ENCODE results near the gene OSBPL3. TPM values are rescaled to one million over a fixed set of nuclear protein-coding genes. Genes with fewer than 3 reads are reported as not detected.

OSBPL3 gene
- total RNA-seq, 1 donor from 2014 or later = 9.8 TPM

- Mint-ChIP-seq H3K4me3 (no peak overlapping the region), H3K27me3 (ENCODE audit: low read depth) (no peaks in the 10 kb centered on the region), H3K9me3 (no peaks in the 10 kb centered on the region), H3K36me3 (no peaks in the 10 kb centered on the region), H3K27ac (no peak overlapping the region), H3K4me1 (no peaks in the 10 kb centered on the region)
- no peak for TF ChIP-seq CTCF (IDR thresholded peaks at IDR 0.05; ENCODE audit: unreplicated experiment)
- DNase-seq (ENCODE audit: low spot score in 2 of 2, unreplicated experiment in 2 of 2) = no peak
Measured at GRCh38 chr7:24912424-24912823, 67.6 kb downstream of the OSBPL3 start.

GRCh38 chr7:24911213-24911603 lies 68.8 kb downstream of the OSBPL3 start:
- Mint-ChIP-seq H3K36me3 (no peaks in the 10 kb centered on the region), H3K27ac (no peak overlapping the region), H3K4me3 (no peak overlapping the region), H3K9me3 (no peaks in the 10 kb centered on the region), H3K4me1 (no peaks in the 10 kb centered on the region), H3K27me3 (ENCODE audit: low read depth) (no peaks in the 10 kb centered on the region)
- no peak for TF ChIP-seq CTCF (IDR thresholded peaks at IDR 0.05; ENCODE audit: unreplicated experiment)
- no peak for DNase-seq (ENCODE audit: low spot score in 2 of 2, unreplicated experiment in 2 of 2)

- Mint-ChIP-seq H3K9me3 (no peaks in the 10 kb centered on the region), H3K4me1 (no peaks in the 10 kb centered on the region), H3K27ac (no peak overlapping the region), H3K27me3 (ENCODE audit: low read depth) (no peaks in the 10 kb centered on the region), H3K4me3 (no peak overlapping the region), H3K36me3 (no peaks in the 10 kb centered on the region)
- no peak for DNase-seq (ENCODE audit: low spot score in 2 of 2, unreplicated experiment in 2 of 2)
- no peak for TF ChIP-seq CTCF (IDR thresholded peaks at IDR 0.05; ENCODE audit: unreplicated experiment)
Measured at GRCh38 chr7:24910551-24911212, 69.3 kb downstream of the OSBPL3 start.

GRCh38 chr7:24908727-24909126 lies 71.3 kb downstream of the OSBPL3 start:
- Mint-ChIP-seq H3K4me1 (no peaks in the 10 kb centered on the region), H3K4me3 (no peak overlapping the region), H3K27me3 (ENCODE audit: low read depth) (no peaks in the 10 kb centered on the region), H3K36me3 (no peaks in the 10 kb centered on the region), H3K9me3 (no peaks in the 10 kb centered on the region), H3K27ac (no peak overlapping the region)
- DNase-seq (ENCODE audit: low spot score in 2 of 2, unreplicated experiment in 2 of 2) = no peak
- no peak for TF ChIP-seq CTCF (IDR thresholded peaks at IDR 0.05; ENCODE audit: unreplicated experiment)

- TF ChIP-seq CTCF (IDR thresholded peaks at IDR 0.05; ENCODE audit: unreplicated experiment) = no peak
- Mint-ChIP-seq H3K4me3 (no peak overlapping the region), H3K27me3 (ENCODE audit: low read depth) (no peaks in the 10 kb centered on the region), H3K9me3 (no peaks in the 10 kb centered on the region), H3K4me1 (no peaks in the 10 kb centered on the region), H3K27ac (no peak overlapping the region), H3K36me3 (no peaks in the 10 kb centered on the region)
- DNase-seq (ENCODE audit: low spot score in 2 of 2, unreplicated experiment in 2 of 2) = no peak
Measured at GRCh38 chr7:24908166-24908565, 71.8 kb downstream of the OSBPL3 start.
